Measurements from ENCODE around the gene TOP3B.

TOP3B gene

DNA sequence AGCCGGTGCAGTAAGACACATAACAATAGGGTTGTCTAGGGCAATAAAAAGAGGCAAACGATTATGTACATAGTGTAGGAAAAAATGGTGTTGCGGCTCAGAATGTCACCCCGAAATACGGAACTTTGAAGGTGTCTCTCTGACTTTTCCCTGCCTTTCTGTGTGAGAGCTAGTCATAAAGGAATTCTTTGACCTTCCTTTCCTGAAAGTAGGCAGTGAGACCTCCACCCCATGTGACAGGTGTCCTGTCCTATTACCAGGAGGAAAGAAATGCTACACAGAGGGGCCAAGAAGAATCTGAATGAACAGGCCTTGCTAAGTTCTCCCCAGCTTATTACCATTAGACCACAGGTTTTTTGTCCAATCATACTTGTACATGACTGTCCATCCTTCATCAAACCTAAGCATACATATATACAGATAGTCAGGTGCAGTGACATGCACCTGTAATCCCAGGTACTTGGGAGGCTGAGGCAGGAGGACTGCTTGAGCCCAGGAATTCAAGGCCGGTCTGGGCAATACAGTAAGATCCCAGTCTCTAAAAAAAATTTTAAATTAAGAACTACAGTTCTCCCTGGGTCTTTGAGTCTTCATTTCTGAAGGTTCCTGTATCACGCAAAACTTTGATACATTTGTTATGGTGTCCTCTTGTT lies 16.1 kb upstream of the TOP3B start:
- TF ChIP-seq SIN3A (IDR thresholded peaks at IDR 0.05; ENCODE audit: borderline replicate concordance, insufficient read depth, low read length) = no peak
- TF ChIP-seq TAF1 (IDR thresholded peaks at IDR 0.05; ENCODE audit: borderline replicate concordance, insufficient read depth, low read length) = no peak
- no peak for TF ChIP-seq FOXP2 (optimal IDR thresholded peaks at IDR 0.05; ENCODE audit: borderline replicate concordance, extremely low read depth, extremely low read length, insufficient read depth)
- TF ChIP-seq, protein P1, sequence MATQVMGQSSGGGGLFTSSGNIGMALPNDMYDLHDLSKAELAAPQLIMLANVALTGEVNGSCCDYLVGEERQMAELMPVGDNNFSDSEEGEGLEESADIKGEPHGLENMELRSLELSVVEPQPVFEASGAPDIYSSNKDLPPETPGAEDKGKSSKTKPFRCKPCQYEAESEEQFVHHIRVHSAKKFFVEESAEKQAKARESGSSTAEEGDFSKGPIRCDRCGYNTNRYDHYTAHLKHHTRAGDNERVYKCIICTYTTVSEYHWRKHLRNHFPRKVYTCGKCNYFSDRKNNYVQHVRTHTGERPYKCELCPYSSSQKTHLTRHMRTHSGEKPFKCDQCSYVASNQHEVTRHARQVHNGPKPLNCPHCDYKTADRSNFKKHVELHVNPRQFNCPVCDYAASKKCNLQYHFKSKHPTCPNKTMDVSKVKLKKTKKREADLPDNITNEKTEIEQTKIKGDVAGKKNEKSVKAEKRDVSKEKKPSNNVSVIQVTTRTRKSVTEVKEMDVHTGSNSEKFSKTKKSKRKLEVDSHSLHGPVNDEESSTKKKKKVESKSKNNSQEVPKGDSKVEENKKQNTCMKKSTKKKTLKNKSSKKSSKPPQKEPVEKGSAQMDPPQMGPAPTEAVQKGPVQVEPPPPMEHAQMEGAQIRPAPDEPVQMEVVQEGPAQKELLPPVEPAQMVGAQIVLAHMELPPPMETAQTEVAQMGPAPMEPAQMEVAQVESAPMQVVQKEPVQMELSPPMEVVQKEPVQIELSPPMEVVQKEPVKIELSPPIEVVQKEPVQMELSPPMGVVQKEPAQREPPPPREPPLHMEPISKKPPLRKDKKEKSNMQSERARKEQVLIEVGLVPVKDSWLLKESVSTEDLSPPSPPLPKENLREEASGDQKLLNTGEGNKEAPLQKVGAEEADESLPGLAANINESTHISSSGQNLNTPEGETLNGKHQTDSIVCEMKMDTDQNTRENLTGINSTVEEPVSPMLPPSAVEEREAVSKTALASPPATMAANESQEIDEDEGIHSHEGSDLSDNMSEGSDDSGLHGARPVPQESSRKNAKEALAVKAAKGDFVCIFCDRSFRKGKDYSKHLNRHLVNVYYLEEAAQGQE (IDR thresholded peaks at IDR 0.05; ENCODE audit: insufficient read depth in 1 of 2, low read depth in 2 of 2, low read length in 2 of 2) = no peak
- no peak for TF ChIP-seq POLR2AphosphoS5 (IDR thresholded peaks at IDR 0.05; ENCODE audit: low read depth, low read length)

DNA sequence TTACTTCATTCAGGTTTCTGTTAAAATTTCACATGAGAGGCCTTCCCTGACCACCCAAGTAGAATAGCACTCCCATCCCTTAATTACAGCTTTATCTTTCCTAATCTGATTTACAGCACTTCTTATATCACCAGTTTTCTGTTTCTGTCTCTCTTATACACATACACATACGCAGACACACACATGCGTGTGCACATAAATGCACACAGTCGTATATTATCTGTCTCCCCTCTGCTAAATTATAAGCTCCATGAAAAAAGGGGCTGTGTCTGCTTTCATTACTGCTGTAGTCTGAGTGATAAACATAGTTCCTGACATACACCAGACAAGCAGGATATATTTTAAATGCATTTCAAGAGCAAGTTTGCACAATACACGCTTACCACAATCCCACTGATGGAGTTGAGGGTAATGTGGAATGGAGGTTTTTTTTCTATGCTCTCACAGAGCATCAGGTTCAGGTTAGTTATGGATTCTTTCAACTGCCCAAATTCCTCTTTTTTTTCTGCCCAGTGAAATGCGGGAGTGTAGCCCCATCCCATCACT lies 13.7 kb upstream of the TOP3B start:
- TF ChIP-seq SIN3A (IDR thresholded peaks at IDR 0.05; ENCODE audit: borderline replicate concordance, insufficient read depth, low read length) = no peak
- no peak for TF ChIP-seq FOXP2 (optimal IDR thresholded peaks at IDR 0.05; ENCODE audit: borderline replicate concordance, extremely low read depth, extremely low read length, insufficient read depth)
- TF ChIP-seq TAF1 (IDR thresholded peaks at IDR 0.05; ENCODE audit: borderline replicate concordance, insufficient read depth, low read length) = no peak
- no peak for TF ChIP-seq POLR2AphosphoS5 (IDR thresholded peaks at IDR 0.05; ENCODE audit: low read depth, low read length)
- TF ChIP-seq, protein P1 (IDR thresholded peaks at IDR 0.05; ENCODE audit: insufficient read depth in 1 of 2, low read depth in 2 of 2, low read length in 2 of 2) = no peak

DNA sequence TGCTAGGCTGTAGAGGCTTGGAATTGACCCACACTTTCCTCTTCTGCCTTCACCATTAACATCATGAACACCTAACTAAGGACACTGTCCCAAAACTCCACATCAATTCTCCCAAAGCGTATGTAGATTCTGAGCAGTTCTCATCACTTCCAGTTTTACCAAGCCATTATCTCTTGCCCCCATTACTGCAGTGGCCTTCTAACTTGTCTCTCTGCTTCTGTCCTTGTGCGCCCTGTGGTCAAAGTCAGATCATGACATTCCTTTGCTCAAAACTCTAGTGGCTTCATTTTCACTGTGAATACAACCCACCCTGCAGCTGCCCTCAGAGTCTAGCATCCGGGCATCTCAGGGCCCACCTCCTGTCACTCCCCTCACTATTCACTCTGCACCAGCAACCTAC lies 13.1 kb upstream of the TOP3B start:
- TF ChIP-seq, protein P1 (IDR thresholded peaks at IDR 0.05; ENCODE audit: insufficient read depth in 1 of 2, low read depth in 2 of 2, low read length in 2 of 2) = no peak
- TF ChIP-seq TAF1 (IDR thresholded peaks at IDR 0.05; ENCODE audit: borderline replicate concordance, insufficient read depth, low read length) (no peak), FOXP2 (optimal IDR thresholded peaks at IDR 0.05; ENCODE audit: borderline replicate concordance, extremely low read depth, extremely low read length, insufficient read depth) (no peak), SIN3A (IDR thresholded peaks at IDR 0.05; ENCODE audit: borderline replicate concordance, insufficient read depth, low read length) (no peak), POLR2AphosphoS5 (IDR thresholded peaks at IDR 0.05; ENCODE audit: low read depth, low read length) (no peak)

DNA sequence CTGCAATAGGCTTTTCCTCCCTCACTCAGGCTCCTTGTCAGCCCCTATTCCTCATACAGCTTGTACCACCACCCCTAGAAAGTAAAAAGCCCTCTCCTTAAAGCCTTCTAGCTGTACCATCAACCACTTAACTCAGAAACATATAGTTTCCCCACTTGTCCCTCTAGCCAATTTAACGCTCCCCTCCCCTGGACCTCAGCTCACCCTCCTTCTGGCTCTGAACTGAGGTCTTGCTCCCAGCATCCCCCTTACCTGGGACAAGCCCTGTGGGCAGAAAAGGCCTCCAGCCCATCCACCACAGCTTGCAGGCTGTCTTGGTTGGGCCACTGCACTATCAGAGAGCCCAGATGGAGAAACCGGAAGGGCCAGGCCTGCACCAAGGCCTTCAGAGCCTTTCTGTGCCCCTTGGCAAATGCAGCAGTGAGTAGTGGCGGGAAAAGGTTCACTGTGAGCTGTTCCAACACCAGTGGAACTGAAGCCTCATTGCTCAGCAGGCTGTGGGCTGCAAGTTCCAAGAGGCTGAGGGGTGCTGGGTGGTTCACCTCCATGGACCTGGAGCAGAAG lies 12.4 kb upstream of the TOP3B start:
- no peak for TF ChIP-seq TAF1 (IDR thresholded peaks at IDR 0.05; ENCODE audit: borderline replicate concordance, insufficient read depth, low read length)
- TF ChIP-seq SIN3A (IDR thresholded peaks at IDR 0.05; ENCODE audit: borderline replicate concordance, insufficient read depth, low read length) = no peak
- no peak for TF ChIP-seq POLR2AphosphoS5 (IDR thresholded peaks at IDR 0.05; ENCODE audit: low read depth, low read length)
- TF ChIP-seq, protein P1 (IDR thresholded peaks at IDR 0.05; ENCODE audit: insufficient read depth in 1 of 2, low read depth in 2 of 2, low read length in 2 of 2) = no peak
- no peak for TF ChIP-seq FOXP2 (optimal IDR thresholded peaks at IDR 0.05; ENCODE audit: borderline replicate concordance, extremely low read depth, extremely low read length, insufficient read depth)
